GM23338 (cell line): ENCODE data around the gene USP37. TPM values are rescaled to one million over a fixed set of nuclear protein-coding genes. Genes with fewer than 3 reads are reported as not detected.

ENCODE experiments used
- ATAC-seq: fragments of 200-7000 bp; cut with Tn5 transposase; 3 replicates; pipeline ENCODE4 v1.9.1; 2020
- DNase-seq: peaks from one replicate; pipeline ENCODE4 v3.0.0-alpha.2; 2015; ENCODE audit warnings: low spot score
- H2AFZ ChIP-seq: fragments of 200-600 bp; sonication (generic); 2 replicates; pipeline ENCODE4 v1.8.0; 2016; ENCODE audit warnings: antibody characterized with exemption, mild to moderate bottlenecking, moderate library complexity
- H3F3A ChIP-seq: fragments of 200-600 bp; sonication (generic); replicated peaks from 2 replicates; pipeline ENCODE4 v1.8.0; 2017; ENCODE audit warnings: antibody characterized with exemption, mixed run types, low read depth
- H3K27ac ChIP-seq: fragments of 200-600 bp; sonication (generic); 2 replicates; pipeline ENCODE4 v1.6.1; 2016; ENCODE audit warnings: low read depth
- H3K27me3 ChIP-seq: fragments of 200-600 bp; sonication (generic); 2 replicates; pipeline ENCODE4 v1.8.0; 2016; ENCODE audit warnings: mild to moderate bottlenecking, mixed run types, moderate library complexity; ENCODE audit not compliant: insufficient read depth
- H3K36me3 ChIP-seq: fragments of 200-600 bp; sonication (generic); 2 replicates; pipeline ENCODE4 v1.8.0; 2016; ENCODE audit warnings: mild to moderate bottlenecking; ENCODE audit not compliant: insufficient read depth
- H3K4me1 ChIP-seq: fragments of 200-600 bp; sonication (generic); 2 replicates; pipeline ENCODE4 v1.8.0; 2016; ENCODE audit warnings: mild to moderate bottlenecking, moderate library complexity; ENCODE audit not compliant: insufficient read depth
- H3K4me2 ChIP-seq: fragments of 200-600 bp; sonication (generic); 2 replicates; pipeline ENCODE4 v1.7.1; 2017; ENCODE audit warnings: mixed run types
- H3K4me3 ChIP-seq: fragments of 200-600 bp; sonication (generic); 2 replicates; pipeline ENCODE4 v1.6.1; 2016; ENCODE audit warnings: mixed run types
- H3K79me2 ChIP-seq: fragments of 200-600 bp; sonication (generic); replicated peaks from 2 replicates; pipeline ENCODE4 v1.8.0; 2017; ENCODE audit warnings: mild to moderate bottlenecking; ENCODE audit not compliant: insufficient read depth
- H3K9me2 ChIP-seq: fragments of 200-600 bp; sonication (generic); 2 replicates; pipeline ENCODE4 v1.8.0; 2017; ENCODE audit not compliant: insufficient read depth
- H4K20me1 ChIP-seq: fragments of 200-600 bp; sonication (generic); replicated peaks from 2 replicates; pipeline ENCODE4 v1.8.0; 2017; ENCODE audit warnings: mild to moderate bottlenecking; ENCODE audit not compliant: insufficient read depth
- H3K27ac Mint-ChIP-seq: 2 replicates; pipeline ENCODE4 v1.8.0; 2020; ENCODE audit warnings: inconsistent platforms, mild to moderate bottlenecking, moderate library complexity, mixed read lengths
- H3K27me3 Mint-ChIP-seq: 3 replicates; pipeline ENCODE4 v1.8.0; 2022; ENCODE audit warnings: low read depth, mild to moderate bottlenecking, moderate library complexity, mixed read lengths, inconsistent platforms; ENCODE audit not compliant: insufficient read depth, poor library complexity
- H3K36me3 Mint-ChIP-seq: 3 replicates; pipeline ENCODE4 v1.8.0; 2021; ENCODE audit warnings: low read depth, mild to moderate bottlenecking, inconsistent platforms, moderate library complexity, mixed read lengths
- H3K4me1 Mint-ChIP-seq: 3 replicates; pipeline ENCODE4 v1.8.0; 2020; ENCODE audit warnings: mild to moderate bottlenecking, inconsistent platforms, mixed read lengths
- H3K4me3 Mint-ChIP-seq: 3 replicates; pipeline ENCODE4 v1.8.0; 2021; ENCODE audit warnings: moderate library complexity, mild to moderate bottlenecking, inconsistent platforms, mixed read lengths
- H3K9me3 Mint-ChIP-seq: 3 replicates; pipeline ENCODE4 v1.8.0; 2020; ENCODE audit warnings: moderate library complexity, mild to moderate bottlenecking, inconsistent platforms, mixed read lengths
- EZH2phosphoT487 ChIP-seq: fragments of 200-600 bp; sonication (generic); IDR thresholded peaks from one replicate; pipeline ENCODE4 v1.8.1; 2018; ENCODE audit warnings: antibody characterized with exemption; ENCODE audit not compliant: unreplicated experiment
- NANOG ChIP-seq: IDR thresholded peaks from 2 replicates; pipeline ENCODE4 v1.6.1; 2016; ENCODE audit warnings: antibody characterized with exemption, borderline replicate concordance
- POLR2AphosphoS5 ChIP-seq: IDR thresholded peaks from 2 replicates; pipeline ENCODE4 v1.6.1; 2016; ENCODE audit warnings: antibody characterized with exemption, low read depth
- STAT1 ChIP-seq: IDR thresholded peaks from one replicate; pipeline ENCODE4 v1.6.1; 2016; ENCODE audit warnings: antibody characterized with exemption; ENCODE audit not compliant: unreplicated experiment
- ZNF331 ChIP-seq: fragments of 250-450 bp; sonication (Bioruptor Pico); IDR thresholded peaks from 2 replicates; pipeline ENCODE4 v1.5.0; 2020; ENCODE audit warnings: low read depth, mild to moderate bottlenecking, moderate library complexity
- polyA plus RNA-seq: library from polyadenylated mRNA; unstranded; fragments of >200 nt; fragmentation: Nextera tagmentation; extraction: Ambion mirVana; gene quantifications from 2 replicates; pipeline ENCODE4 v1.2.1, GENCODE V29; 2016
- total RNA-seq: library from RNA; depleted of rRNA; stranded (reverse); fragments of >200 nt; shearing (Covaris generic); gene quantifications from 2 replicates; pipeline ENCODE4 v1.2.3, GENCODE V29; 2014
- TF ChIP-seq, protein P1 (sequence below): IDR thresholded peaks from 2 replicates; pipeline ENCODE4 v1.6.1; 2016; ENCODE audit warnings: antibody characterized with exemption
- TF ChIP-seq, protein P2 (sequence below): fragments of 250-450 bp; sonication (Bioruptor Pico); IDR thresholded peaks from 2 replicates; pipeline ENCODE4 v1.5.0; 2020; ENCODE audit warnings: mild to moderate bottlenecking, moderate library complexity
- TF ChIP-seq, protein P3 (sequence below): IDR thresholded peaks from one replicate; pipeline ENCODE4 v1.6.1; 2018; ENCODE audit warnings: antibody characterized with exemption; ENCODE audit not compliant: unreplicated experiment

Gene USP37
- total and polyA plus RNA-seq, 2 experiments from 2014 or later: 8.2 to 21.0 TPM

DNA sequence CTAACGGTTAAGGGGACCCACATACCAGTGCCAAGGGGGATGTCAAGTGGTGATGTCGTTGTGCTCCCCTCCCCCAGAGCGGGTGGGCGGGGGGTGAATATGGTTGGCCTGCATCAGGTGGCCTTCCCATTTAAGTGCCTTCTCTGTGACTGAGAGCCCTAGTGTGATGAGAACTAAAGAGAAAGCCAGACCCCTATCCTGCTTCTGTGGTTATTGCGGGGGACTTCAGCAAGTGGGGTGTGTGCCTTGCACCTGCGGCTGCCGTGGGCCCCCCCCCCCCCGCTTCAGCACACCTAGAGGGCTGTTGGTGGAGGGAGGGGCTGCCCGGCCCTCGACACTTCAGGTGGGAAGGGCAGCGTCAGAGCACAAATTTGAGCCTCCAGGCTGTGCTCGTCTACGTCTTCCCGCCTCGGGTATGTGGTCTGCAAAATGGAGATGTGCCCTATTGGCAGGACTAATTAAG, 162.4 kb downstream of the USP37 start:
- H3K4me3 Mint-ChIP-seq: peak overlapping the region; percentile 81
- Histone ChIP-seq H2AFZ (peak overlapping the region; percentile 97), H3K36me3 (no peaks in the 10 kb centered on the region), H3K4me1 (peaks cover 27% of the 10 kb centered on the region), H4K20me1 (no peaks in the 10 kb centered on the region), H3K27ac (peak overlapping the region; percentile 99), H3K4me3 (peak overlapping the region; percentile 82), H3F3A (peaks cover 17% of the 10 kb centered on the region), H3K9me2 (no peaks in the 10 kb centered on the region), H3K79me2 (no peaks in the 10 kb centered on the region), H3K4me2 (peak overlapping the region; percentile 94), H3K27me3 (no peaks in the 10 kb centered on the region)
- H3K27ac Mint-ChIP-seq: peak overlapping the region; percentile 96
- DNase-seq (peak; percentile 67), ATAC-seq (peak; percentile 5; the same call in 1 of the 3 replicates)
- peaks cover 12% of the 10 kb centered on the region for H3K36me3 Mint-ChIP-seq
- no peaks in the 10 kb centered on the region for H3K9me3 Mint-ChIP-seq
- H3K27me3 Mint-ChIP-seq: peaks cover 11% of the 10 kb centered on the region
- H3K4me1 Mint-ChIP-seq: peaks cover 22% of the 10 kb centered on the region
- TF ChIP-seq, protein P1, sequence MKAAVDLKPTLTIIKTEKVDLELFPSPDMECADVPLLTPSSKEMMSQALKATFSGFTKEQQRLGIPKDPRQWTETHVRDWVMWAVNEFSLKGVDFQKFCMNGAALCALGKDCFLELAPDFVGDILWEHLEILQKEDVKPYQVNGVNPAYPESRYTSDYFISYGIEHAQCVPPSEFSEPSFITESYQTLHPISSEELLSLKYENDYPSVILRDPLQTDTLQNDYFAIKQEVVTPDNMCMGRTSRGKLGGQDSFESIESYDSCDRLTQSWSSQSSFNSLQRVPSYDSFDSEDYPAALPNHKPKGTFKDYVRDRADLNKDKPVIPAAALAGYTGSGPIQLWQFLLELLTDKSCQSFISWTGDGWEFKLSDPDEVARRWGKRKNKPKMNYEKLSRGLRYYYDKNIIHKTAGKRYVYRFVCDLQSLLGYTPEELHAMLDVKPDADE: no peak
- TF ChIP-seq NANOG (no peak), STAT1 (no peak), EZH2phosphoT487 (no peak), POLR2AphosphoS5 (peak; percentile 59), ZNF331 (CRISPR knock-in tag) (no peak)
- TF ChIP-seq, protein P2, sequence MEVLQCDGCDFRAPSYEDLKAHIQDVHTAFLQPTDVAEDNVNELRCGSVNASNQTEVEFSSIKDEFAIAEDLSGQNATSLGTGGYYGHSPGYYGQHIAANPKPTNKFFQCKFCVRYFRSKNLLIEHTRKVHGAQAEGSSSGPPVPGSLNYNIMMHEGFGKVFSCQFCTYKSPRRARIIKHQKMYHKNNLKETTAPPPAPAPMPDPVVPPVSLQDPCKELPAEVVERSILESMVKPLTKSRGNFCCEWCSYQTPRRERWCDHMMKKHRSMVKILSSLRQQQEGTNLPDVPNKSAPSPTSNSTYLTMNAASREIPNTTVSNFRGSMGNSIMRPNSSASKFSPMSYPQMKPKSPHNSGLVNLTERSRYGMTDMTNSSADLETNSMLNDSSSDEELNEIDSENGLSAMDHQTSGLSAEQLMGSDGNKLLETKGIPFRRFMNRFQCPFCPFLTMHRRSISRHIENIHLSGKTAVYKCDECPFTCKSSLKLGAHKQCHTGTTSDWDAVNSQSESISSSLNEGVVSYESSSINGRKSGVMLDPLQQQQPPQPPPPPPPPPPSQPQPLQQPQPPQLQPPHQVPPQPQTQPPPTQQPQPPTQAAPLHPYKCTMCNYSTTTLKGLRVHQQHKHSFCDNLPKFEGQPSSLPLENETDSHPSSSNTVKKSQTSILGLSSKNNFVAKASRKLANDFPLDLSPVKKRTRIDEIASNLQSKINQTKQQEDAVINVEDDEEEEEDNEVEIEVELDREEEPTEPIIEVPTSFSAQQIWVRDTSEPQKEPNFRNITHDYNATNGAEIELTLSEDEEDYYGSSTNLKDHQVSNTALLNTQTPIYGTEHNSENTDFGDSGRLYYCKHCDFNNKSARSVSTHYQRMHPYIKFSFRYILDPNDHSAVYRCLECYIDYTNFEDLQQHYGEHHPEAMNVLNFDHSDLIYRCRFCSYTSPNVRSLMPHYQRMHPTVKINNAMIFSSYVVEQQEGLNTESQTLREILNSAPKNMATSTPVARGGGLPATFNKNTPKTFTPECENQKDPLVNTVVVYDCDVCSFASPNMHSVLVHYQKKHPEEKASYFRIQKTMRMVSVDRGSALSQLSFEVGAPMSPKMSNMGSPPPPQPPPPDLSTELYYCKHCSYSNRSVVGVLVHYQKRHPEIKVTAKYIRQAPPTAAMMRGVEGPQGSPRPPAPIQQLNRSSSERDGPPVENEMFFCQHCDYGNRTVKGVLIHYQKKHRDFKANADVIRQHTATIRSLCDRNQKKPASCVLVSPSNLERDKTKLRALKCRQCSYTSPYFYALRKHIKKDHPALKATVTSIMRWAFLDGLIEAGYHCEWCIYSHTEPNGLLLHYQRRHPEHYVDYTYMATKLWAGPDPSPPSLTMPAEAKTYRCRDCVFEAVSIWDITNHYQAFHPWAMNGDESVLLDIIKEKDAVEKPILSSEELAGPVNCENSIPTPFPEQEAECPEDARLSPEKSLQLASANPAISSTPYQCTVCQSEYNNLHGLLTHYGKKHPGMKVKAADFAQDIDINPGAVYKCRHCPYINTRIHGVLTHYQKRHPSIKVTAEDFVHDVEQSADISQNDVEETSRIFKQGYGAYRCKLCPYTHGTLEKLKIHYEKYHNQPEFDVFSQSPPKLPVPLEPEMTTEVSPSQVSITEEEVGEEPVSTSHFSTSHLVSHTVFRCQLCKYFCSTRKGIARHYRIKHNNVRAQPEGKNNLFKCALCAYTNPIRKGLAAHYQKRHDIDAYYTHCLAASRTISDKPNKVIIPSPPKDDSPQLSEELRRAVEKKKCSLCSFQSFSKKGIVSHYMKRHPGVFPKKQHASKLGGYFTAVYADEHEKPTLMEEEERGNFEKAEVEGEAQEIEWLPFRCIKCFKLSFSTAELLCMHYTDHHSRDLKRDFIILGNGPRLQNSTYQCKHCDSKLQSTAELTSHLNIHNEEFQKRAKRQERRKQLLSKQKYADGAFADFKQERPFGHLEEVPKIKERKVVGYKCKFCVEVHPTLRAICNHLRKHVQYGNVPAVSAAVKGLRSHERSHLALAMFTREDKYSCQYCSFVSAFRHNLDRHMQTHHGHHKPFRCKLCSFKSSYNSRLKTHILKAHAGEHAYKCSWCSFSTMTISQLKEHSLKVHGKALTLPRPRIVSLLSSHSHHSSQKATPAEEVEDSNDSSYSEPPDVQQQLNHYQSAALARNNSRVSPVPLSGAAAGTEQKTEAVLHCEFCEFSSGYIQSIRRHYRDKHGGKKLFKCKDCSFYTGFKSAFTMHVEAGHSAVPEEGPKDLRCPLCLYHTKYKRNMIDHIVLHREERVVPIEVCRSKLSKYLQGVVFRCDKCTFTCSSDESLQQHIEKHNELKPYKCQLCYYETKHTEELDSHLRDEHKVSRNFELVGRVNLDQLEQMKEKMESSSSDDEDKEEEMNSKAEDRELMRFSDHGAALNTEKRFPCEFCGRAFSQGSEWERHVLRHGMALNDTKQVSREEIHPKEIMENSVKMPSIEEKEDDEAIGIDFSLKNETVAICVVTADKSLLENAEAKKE (CRISPR knock-in tag): no peak
- TF ChIP-seq, protein P3, sequence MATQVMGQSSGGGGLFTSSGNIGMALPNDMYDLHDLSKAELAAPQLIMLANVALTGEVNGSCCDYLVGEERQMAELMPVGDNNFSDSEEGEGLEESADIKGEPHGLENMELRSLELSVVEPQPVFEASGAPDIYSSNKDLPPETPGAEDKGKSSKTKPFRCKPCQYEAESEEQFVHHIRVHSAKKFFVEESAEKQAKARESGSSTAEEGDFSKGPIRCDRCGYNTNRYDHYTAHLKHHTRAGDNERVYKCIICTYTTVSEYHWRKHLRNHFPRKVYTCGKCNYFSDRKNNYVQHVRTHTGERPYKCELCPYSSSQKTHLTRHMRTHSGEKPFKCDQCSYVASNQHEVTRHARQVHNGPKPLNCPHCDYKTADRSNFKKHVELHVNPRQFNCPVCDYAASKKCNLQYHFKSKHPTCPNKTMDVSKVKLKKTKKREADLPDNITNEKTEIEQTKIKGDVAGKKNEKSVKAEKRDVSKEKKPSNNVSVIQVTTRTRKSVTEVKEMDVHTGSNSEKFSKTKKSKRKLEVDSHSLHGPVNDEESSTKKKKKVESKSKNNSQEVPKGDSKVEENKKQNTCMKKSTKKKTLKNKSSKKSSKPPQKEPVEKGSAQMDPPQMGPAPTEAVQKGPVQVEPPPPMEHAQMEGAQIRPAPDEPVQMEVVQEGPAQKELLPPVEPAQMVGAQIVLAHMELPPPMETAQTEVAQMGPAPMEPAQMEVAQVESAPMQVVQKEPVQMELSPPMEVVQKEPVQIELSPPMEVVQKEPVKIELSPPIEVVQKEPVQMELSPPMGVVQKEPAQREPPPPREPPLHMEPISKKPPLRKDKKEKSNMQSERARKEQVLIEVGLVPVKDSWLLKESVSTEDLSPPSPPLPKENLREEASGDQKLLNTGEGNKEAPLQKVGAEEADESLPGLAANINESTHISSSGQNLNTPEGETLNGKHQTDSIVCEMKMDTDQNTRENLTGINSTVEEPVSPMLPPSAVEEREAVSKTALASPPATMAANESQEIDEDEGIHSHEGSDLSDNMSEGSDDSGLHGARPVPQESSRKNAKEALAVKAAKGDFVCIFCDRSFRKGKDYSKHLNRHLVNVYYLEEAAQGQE: no peak
